ENCODE data around the gene DYRK1A. TPM values are rescaled to one million over a fixed set of nuclear protein-coding genes. Genes with fewer than 3 reads are reported as not detected.
A peak's percentile ranks its signal among the peaks of the same experiment; 100 is the strongest.

DYRK1A gene
- total RNA-seq, 2 donors from 2014 or later = 57.5 to 57.7 TPM

DNA sequence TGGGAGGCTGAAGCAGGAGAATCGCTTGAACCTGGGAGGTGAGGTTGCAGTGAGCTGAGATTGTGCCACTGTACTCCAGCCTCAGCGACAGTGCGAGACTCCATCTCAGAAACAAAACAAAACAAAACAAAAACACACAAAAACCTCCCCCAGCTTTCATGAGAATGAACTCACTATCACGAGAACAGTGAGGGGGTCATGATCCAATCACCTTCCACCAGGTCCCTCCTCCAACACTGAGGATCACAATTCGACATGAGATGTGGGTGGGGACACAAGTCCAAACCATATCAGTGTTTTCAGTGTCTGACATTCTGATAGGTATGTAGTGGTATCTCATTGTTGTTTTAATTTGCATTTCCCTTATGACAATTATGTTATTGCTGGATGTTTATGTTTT lies 31.5 kb upstream of the DYRK1A start:
- no peaks in the 10 kb centered on the region for H3K9me3 ChIP-seq
- H3K36me3 ChIP-seq = no peaks in the 10 kb centered on the region
- H3K27me3 ChIP-seq = no peaks in the 10 kb centered on the region
- intact Hi-C loops (cut with DNase I) = no loop called here
- no peak overlapping the region for H3K27ac ChIP-seq
- H3K4me3 ChIP-seq = no peak overlapping the region
- no peak overlapping the region for H3K9ac ChIP-seq (ENCODE audit: low read depth in 2 of 2, low read length in 2 of 2)
- DNase-seq = no peak
- TF ChIP-seq, protein P1, sequence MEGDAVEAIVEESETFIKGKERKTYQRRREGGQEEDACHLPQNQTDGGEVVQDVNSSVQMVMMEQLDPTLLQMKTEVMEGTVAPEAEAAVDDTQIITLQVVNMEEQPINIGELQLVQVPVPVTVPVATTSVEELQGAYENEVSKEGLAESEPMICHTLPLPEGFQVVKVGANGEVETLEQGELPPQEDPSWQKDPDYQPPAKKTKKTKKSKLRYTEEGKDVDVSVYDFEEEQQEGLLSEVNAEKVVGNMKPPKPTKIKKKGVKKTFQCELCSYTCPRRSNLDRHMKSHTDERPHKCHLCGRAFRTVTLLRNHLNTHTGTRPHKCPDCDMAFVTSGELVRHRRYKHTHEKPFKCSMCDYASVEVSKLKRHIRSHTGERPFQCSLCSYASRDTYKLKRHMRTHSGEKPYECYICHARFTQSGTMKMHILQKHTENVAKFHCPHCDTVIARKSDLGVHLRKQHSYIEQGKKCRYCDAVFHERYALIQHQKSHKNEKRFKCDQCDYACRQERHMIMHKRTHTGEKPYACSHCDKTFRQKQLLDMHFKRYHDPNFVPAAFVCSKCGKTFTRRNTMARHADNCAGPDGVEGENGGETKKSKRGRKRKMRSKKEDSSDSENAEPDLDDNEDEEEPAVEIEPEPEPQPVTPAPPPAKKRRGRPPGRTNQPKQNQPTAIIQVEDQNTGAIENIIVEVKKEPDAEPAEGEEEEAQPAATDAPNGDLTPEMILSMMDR (IDR thresholded peaks at IDR 0.05) = no peak
- H3K4me1 ChIP-seq = no peaks in the 10 kb centered on the region

DNA sequence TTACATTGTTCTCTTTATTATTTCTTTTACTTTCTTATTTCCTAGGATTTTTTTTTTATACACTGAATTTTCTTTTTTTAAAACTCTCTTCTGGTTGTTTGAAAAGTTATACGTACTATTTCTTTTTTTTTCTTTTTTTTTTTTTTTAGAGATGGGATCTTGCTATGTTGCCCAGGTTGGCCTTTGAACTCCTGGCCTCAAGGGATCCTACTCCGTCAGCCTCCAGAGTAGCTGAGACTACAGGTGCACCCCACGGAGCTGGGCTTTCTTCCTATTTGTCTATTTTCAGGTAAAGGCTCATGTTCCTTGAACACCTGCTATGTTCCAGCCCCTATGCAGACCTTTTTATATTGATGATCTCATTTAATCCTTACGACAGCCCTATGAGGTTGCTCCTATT lies 29.4 kb upstream of the DYRK1A start:
- intact Hi-C loops (cut with DNase I) = no loop called here
- TF ChIP-seq, protein P1 (IDR thresholded peaks at IDR 0.05) = no peak
- Histone ChIP-seq H3K27ac (no peak overlapping the region), H3K9ac (ENCODE audit: low read depth in 2 of 2, low read length in 2 of 2) (no peak overlapping the region), H3K36me3 (no peaks in the 10 kb centered on the region), H3K4me3 (no peak overlapping the region), H3K27me3 (no peaks in the 10 kb centered on the region), H3K4me1 (no peaks in the 10 kb centered on the region), H3K9me3 (no peaks in the 10 kb centered on the region)
- no peak for DNase-seq

DNA sequence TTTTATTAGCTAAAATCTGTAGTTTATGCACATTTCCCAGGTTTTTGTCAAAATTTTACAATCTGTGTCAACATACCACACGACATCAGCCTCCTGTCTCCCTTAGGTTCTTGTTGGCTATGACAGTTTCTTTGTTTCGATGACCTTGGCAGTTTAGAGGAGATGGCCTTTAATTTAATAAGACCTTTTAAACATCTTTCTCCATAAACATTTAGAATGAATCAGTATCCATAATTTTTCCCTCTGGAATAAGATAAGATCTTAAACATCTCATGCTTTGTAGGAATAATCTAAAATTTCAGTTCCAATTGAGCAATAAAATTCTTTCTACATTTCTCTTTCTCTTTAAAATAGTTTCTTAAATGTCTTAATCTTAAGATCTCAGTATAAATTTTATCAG lies 28.7 kb upstream of the DYRK1A start:
- no peak overlapping the region for H3K27ac ChIP-seq
- no peak overlapping the region for H3K9ac ChIP-seq (ENCODE audit: low read depth in 2 of 2, low read length in 2 of 2)
- no peaks in the 10 kb centered on the region for H3K27me3 ChIP-seq

DNA sequence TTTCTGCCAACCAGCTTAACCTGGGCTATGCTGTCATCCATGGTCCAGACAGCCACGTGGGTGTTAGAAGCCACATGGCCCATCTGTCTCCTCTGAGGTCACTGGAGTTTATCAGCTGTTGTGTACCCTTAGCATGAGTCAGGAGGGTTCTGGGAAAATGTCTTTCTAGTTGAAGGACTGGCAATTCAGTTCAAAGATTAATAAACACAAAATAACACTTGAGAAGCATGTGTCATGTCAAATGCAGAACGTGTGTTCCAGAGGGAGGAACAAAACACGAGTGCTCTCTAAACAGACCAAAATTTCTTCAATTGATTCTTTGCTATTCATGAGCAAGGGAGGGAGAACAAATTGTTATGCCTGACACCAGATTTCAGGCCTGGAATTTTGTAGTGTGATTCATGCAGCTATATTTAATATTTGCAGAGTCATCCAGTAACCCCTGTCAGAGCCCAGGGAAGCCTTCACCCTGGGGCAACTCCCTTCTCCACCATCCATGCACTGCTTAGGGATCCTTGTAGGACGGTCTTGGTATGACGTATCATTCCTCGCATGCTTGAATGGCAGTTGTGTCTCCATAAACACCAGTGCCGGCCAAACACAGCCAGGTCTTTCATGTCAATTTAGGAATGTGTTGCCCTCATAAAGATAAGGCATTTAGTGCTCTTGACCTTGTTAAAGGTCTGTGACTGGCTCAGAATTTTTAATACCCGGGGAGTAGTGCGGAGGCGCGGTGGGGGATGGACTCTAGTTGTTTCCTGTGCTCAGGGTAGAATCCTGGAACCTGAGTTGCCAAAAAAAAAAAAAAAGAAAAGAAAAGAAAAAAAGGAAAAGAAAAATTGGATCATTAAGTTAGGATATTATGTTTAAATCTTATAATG lies 27.7 kb upstream of the DYRK1A start:
- H3K27me3 ChIP-seq = no peaks in the 10 kb centered on the region
- no peaks in the 10 kb centered on the region for H3K36me3 ChIP-seq
- DNase-seq = peak; percentile 23
- TF ChIP-seq, protein P1 (IDR thresholded peaks at IDR 0.05) = no peak
- no peaks in the 10 kb centered on the region for H3K4me1 ChIP-seq
- intact Hi-C loops (cut with DNase I) = no loop called here
- H3K9ac ChIP-seq (ENCODE audit: low read depth in 2 of 2, low read length in 2 of 2) = no peak overlapping the region
- H3K9me3 ChIP-seq = no peaks in the 10 kb centered on the region
- no peak overlapping the region for H3K27ac ChIP-seq
- H3K4me3 ChIP-seq = no peak overlapping the region

More for the DNA sequence above, 28.7 kb upstream of the DYRK1A start:
- intact Hi-C loops (cut with DNase I) = no loop called here
- TF ChIP-seq, protein P1 (IDR thresholded peaks at IDR 0.05) = no peak
- Histone ChIP-seq H3K36me3 (no peaks in the 10 kb centered on the region), H3K4me3 (no peak overlapping the region), H3K9me3 (no peaks in the 10 kb centered on the region), H3K4me1 (no peaks in the 10 kb centered on the region)
- DNase-seq = no peak

DNA sequence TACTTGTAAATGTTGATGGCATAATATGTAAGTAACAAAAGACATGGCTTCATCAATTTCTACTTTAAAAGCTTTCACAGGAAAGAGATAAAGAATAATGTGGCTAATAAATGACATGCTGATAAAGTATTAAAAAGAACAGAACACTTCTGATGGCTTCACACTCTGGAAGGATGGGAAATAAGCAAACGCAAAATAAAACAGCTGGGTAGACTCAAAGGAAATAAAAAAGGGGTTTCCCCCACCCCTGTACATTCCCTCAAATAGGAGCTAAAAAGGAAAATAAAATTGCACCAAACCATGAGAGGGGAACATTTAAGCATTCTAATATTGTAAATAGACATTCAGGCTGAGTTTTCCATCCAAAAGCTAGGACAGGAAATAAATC lies 27.0 kb upstream of the DYRK1A start:
- H3K36me3 ChIP-seq = no peaks in the 10 kb centered on the region
- no peaks in the 10 kb centered on the region for H3K4me1 ChIP-seq
- no peaks in the 10 kb centered on the region for H3K27me3 ChIP-seq
- TF ChIP-seq, protein P1 (IDR thresholded peaks at IDR 0.05) = no peak
- no peak overlapping the region for H3K4me3 ChIP-seq
- no peak for DNase-seq
- H3K27ac ChIP-seq = no peak overlapping the region
- intact Hi-C loops (cut with DNase I) = no loop called here
- H3K9me3 ChIP-seq = no peaks in the 10 kb centered on the region
- H3K9ac ChIP-seq (ENCODE audit: low read depth in 2 of 2, low read length in 2 of 2) = no peak overlapping the region
